ENCODE results near the gene ARSH.
A peak's percentile ranks its signal among the peaks of the same experiment; 100 is the strongest.
"Not testable (repeated sequence)": the region's sequence is repeated elsewhere in the genome, so short reads cannot be mapped to it uniquely, and the experiment has no call there.

ARSH gene

GRCh38 chrX:3044671-3045070 lies 38.3 kb downstream of the ARSH start:
- no peak overlapping the region for H3K27ac ChIP-seq
- H3K4me2 ChIP-seq: no peak overlapping the region

GRCh38 chrX:3046253-3047240 lies 40.2 kb downstream of the ARSH start:
- TF ChIP-seq CTCF (conservative IDR thresholded peaks at IDR 0.05; ENCODE audit: low read depth, low read length): no peak
- H3K27me3 ChIP-seq (ENCODE audit: insufficient read depth, low read depth): no peaks in the 10 kb centered on the region
- H3K79me2 ChIP-seq (ENCODE audit: insufficient read depth, low read depth): no peaks in the 10 kb centered on the region
- 0 out of 2 replicates have a peak overlapping the region, but pooled peaks have one; percentile 18 for H3K9ac ChIP-seq
- H3K4me3 ChIP-seq (IDR thresholded peaks at IDR 0.05; ENCODE audit: insufficient read depth, low read depth, low read length): no peak overlapping the region
- no peaks in the 10 kb centered on the region for H4K20me1 ChIP-seq (ENCODE audit: insufficient read depth)
- H3K27ac ChIP-seq: no peak overlapping the region
- peak overlapping the region; percentile 45 for H3K4me2 ChIP-seq
- no peaks in the 10 kb centered on the region for H3K4me1 ChIP-seq (ENCODE audit: low read depth, poor library complexity, severe bottlenecking)
- H2AFZ ChIP-seq (ENCODE audit: low read depth): peak overlapping the region; percentile 49; the same call in 1 of the 2 replicates
- H3K36me3 ChIP-seq (ENCODE audit: insufficient read depth): no peaks in the 10 kb centered on the region

More at GRCh38 chrX:3044671-3045070, 38.3 kb downstream of the ARSH start:
- Histone ChIP-seq H2AFZ (ENCODE audit: low read depth) (no peak overlapping the region), H3K36me3 (ENCODE audit: insufficient read depth) (no peaks in the 10 kb centered on the region), H4K20me1 (ENCODE audit: insufficient read depth) (no peaks in the 10 kb centered on the region), H3K4me1 (ENCODE audit: low read depth, poor library complexity, severe bottlenecking) (no peaks in the 10 kb centered on the region), H3K79me2 (ENCODE audit: insufficient read depth, low read depth) (no peaks in the 10 kb centered on the region), H3K4me3 (IDR thresholded peaks at IDR 0.05; ENCODE audit: insufficient read depth, low read depth, low read length) (no peak overlapping the region), H3K9ac (no peak overlapping the region), H3K27me3 (ENCODE audit: insufficient read depth, low read depth) (no peaks in the 10 kb centered on the region)
- TF ChIP-seq CTCF (conservative IDR thresholded peaks at IDR 0.05; ENCODE audit: low read depth, low read length): no peak

- not testable (repeated sequence) for H3K27me3 ChIP-seq (ENCODE audit: insufficient read depth, low read depth); H3K79me2 ChIP-seq (ENCODE audit: insufficient read depth, low read depth); H3K4me3 ChIP-seq (IDR thresholded peaks at IDR 0.05; ENCODE audit: insufficient read depth, low read depth, low read length); H3K9ac ChIP-seq; H3K27ac ChIP-seq; H4K20me1 ChIP-seq (ENCODE audit: insufficient read depth); H3K4me1 ChIP-seq (ENCODE audit: low read depth, poor library complexity, severe bottlenecking); H3K36me3 ChIP-seq (ENCODE audit: insufficient read depth); H2AFZ ChIP-seq (ENCODE audit: low read depth); H3K4me2 ChIP-seq
Observed at GRCh38 chrX:3050523-3051175, 44.3 kb downstream of the ARSH start.

- no peaks in the 10 kb centered on the region for H3K36me3 ChIP-seq (ENCODE audit: insufficient read depth)
- H3K9ac ChIP-seq: no peak overlapping the region
- no peaks in the 10 kb centered on the region for H3K79me2 ChIP-seq (ENCODE audit: insufficient read depth, low read depth)
- no peak overlapping the region for H3K4me2 ChIP-seq
- H4K20me1 ChIP-seq (ENCODE audit: insufficient read depth): no peaks in the 10 kb centered on the region
- no peaks in the 10 kb centered on the region for H3K27me3 ChIP-seq (ENCODE audit: insufficient read depth, low read depth)
- H2AFZ ChIP-seq (ENCODE audit: low read depth): no peak overlapping the region
- no peak for TF ChIP-seq CTCF (conservative IDR thresholded peaks at IDR 0.05; ENCODE audit: low read depth, low read length)
- H3K4me1 ChIP-seq (ENCODE audit: low read depth, poor library complexity, severe bottlenecking): no peaks in the 10 kb centered on the region
- H3K4me3 ChIP-seq (IDR thresholded peaks at IDR 0.05; ENCODE audit: insufficient read depth, low read depth, low read length): no peak overlapping the region
- no peak overlapping the region for H3K27ac ChIP-seq
Observed at GRCh38 chrX:3052860-3053259, 46.5 kb downstream of the ARSH start.
